Mesendoderm (in vitro differentiated cells): ENCODE measurements around the gene MAK.

Experiments
- DNase-seq: peaks from one replicate; pipeline ENCODE4 v3.0.0; 2013
- H2AK5ac ChIP-seq: 2 replicates; pipeline ENCODE4 v1.6.1; 2013; ENCODE audit warnings: low read length, inconsistent platforms
- H2BK120ac ChIP-seq: 2 replicates; pipeline ENCODE4 v1.6.1; 2013; ENCODE audit warnings: low read depth, mild to moderate bottlenecking, low read length, moderate library complexity, mixed read lengths
- H2BK15ac ChIP-seq: replicated peaks from 2 replicates; pipeline ENCODE4 v1.6.1; 2013; ENCODE audit warnings: low read depth, mild to moderate bottlenecking, moderate library complexity
- H2BK5ac ChIP-seq: 2 replicates; pipeline ENCODE4 v1.6.1; 2013; ENCODE audit warnings: low read length, inconsistent platforms
- H3K18ac ChIP-seq: 2 replicates; pipeline ENCODE4 v1.6.1; 2013; ENCODE audit warnings: mild to moderate bottlenecking, low read length, mixed read lengths
- H3K23ac ChIP-seq: one replicate; pipeline ENCODE4 v1.6.1; 2013; ENCODE audit warnings: low read length
- H3K27ac ChIP-seq: 2 replicates; pipeline ENCODE4 v1.5.1; 2013; ENCODE audit warnings: low read depth, mild to moderate bottlenecking, inconsistent platforms, low read length, moderate library complexity
- H3K27me3 ChIP-seq: 2 replicates; pipeline ENCODE4 v1.6.1; 2013; ENCODE audit warnings: low read length, control low read depth, mild to moderate bottlenecking, inconsistent platforms; ENCODE audit not compliant: insufficient read depth, poor library complexity
- H3K36me3 ChIP-seq: 2 replicates; pipeline ENCODE4 v1.6.1; 2013; ENCODE audit warnings: low read length, inconsistent platforms; ENCODE audit not compliant: control insufficient read depth, insufficient read depth
- H3K4ac ChIP-seq: one replicate; pipeline ENCODE4 v1.6.1; 2013; ENCODE audit warnings: low read depth, mild to moderate bottlenecking, low read length, moderate library complexity
- H3K4me1 ChIP-seq: 2 replicates; pipeline ENCODE4 v1.6.1; 2013; ENCODE audit warnings: low read depth, low read length, inconsistent platforms; ENCODE audit not compliant: control insufficient read depth
- H3K4me2 ChIP-seq: 2 replicates; pipeline ENCODE4 v1.6.1; 2013; ENCODE audit warnings: low read length
- H3K4me3 ChIP-seq: 2 replicates; pipeline ENCODE4 v1.5.1; 2013; ENCODE audit warnings: mild to moderate bottlenecking, low read length
- H3K56ac ChIP-seq: one replicate; pipeline ENCODE4 v1.6.1; 2013; ENCODE audit warnings: low read length
- H3K79me1 ChIP-seq: 2 replicates; pipeline ENCODE4 v1.6.1; 2013; ENCODE audit warnings: low read length, inconsistent platforms
- H3K79me2 ChIP-seq: 2 replicates; pipeline ENCODE4 v1.6.1; 2013; ENCODE audit warnings: mild to moderate bottlenecking, low read length; ENCODE audit not compliant: control insufficient read depth, insufficient read depth
- H3K9ac ChIP-seq: 2 replicates; pipeline ENCODE4 v1.6.1; 2013; ENCODE audit warnings: low read length, inconsistent platforms
- H4K5ac ChIP-seq: one replicate; pipeline ENCODE4 v1.6.1; 2013; ENCODE audit warnings: low read length
- H4K8ac ChIP-seq: one replicate; pipeline ENCODE4 v1.6.1; 2013; ENCODE audit warnings: low read depth, mild to moderate bottlenecking, control low read depth, low read length, moderate library complexity
- WGBS: extraction: QIAGEN DNeasy Blood & Tissue Kit; methylation state at CpG from one replicate; pipeline ENCODE4 v1.1.7; 2013; ENCODE audit warnings: low lambda C conversion rate, missing lambda C conversion rate; ENCODE audit not compliant: insufficient coverage; ENCODE audit errors: extremely low coverage; 5-methylcytosine and 5-hydroxymethylcytosine counted together
- small RNA-seq: library from polyadenylated mRNA; stranded (forward); fragments of <200 nt; extraction: miRNeasy Mini kit (QIAGEN cat#:217004); gene quantifications from one replicate; pipeline ENCODE3, GENCODE V24; 2013; ENCODE audit not compliant: insufficient read depth

The MAK gene

GRCh38 chr6:10713962-10714361 lies 124.4 kb downstream of the MAK start:
- H3K27ac ChIP-seq, result no peak overlapping the region
- H2BK120ac ChIP-seq, result no peak overlapping the region
- H2BK15ac ChIP-seq, result no peak overlapping the region
- no peak overlapping the region for H3K4me3 ChIP-seq
- no peak overlapping the region for H3K56ac ChIP-seq
- no peak overlapping the region for H3K18ac ChIP-seq
- DNase-seq, result no peak
- H4K5ac ChIP-seq, result no peak overlapping the region
- H3K23ac ChIP-seq, result no peak overlapping the region
- no peaks in the 10 kb centered on the region for H3K36me3 ChIP-seq
- H3K79me1 ChIP-seq, result no peaks in the 10 kb centered on the region
- no peak overlapping the region for H3K9ac ChIP-seq
- no peak overlapping the region for H2AK5ac ChIP-seq
- H3K4me2 ChIP-seq, result no peak overlapping the region
- H3K79me2 ChIP-seq, result no peaks in the 10 kb centered on the region
- WGBS, result no CpG with 5 or more reads among the region's 8 CpGs
- H4K8ac ChIP-seq, result no peak overlapping the region
- no peak overlapping the region for H3K4ac ChIP-seq
- H3K27me3 ChIP-seq, result no peaks in the 10 kb centered on the region
- no peak overlapping the region for H2BK5ac ChIP-seq
- H3K4me1 ChIP-seq, result no peaks in the 10 kb centered on the region

Small RNAs within 50 kb of the gene (small RNA-seq; reads per million reads assigned to genes)
- 0.72 reads per million for gene RNA5SP203
